NCI-H2227 (cell line): ENCODE measurements around the gene PAPPA.

Source experiments
- DNase-seq: peaks from one replicate; lab custom pipeline; 2025; ENCODE audit not compliant: unreplicated experiment; lab: John Stamatoyannopoulos, UW

PAPPA gene

DNA sequence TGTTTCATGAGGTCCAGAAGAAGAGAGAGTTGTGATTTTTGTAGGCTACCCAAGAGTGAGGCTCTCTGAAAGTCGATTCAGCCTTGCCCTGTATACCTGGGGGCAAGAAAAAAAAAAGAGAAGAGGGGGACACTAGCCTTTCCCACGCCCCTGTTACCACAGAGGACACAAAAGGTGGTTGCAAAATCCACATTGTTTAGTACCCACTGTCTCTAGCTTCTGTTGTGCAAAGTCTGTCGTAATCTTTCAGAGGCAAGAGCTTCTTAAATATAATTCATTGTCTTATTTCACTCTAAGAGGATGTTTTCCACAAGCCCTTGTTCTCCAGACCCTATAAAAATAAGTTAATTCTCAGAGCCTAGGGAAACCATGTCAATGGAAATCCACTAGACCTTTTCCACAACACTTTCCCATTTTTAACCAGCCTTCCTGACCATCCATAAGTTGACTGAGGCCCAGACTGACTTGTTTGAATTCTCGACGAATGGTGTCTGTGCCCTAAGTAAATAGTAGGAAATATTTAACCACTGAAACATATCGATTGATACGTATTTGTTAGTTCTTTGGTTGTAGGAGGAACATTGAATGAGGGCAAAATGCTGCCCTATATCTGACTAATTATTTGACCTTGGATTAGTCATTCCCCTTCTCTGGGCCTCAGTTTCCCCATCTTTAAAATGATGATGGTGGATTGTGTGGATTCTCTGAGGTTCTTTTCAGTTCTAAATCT is 182.7 kb downstream of the PAPPA start:
- DNase-seq = no peak

DNA sequence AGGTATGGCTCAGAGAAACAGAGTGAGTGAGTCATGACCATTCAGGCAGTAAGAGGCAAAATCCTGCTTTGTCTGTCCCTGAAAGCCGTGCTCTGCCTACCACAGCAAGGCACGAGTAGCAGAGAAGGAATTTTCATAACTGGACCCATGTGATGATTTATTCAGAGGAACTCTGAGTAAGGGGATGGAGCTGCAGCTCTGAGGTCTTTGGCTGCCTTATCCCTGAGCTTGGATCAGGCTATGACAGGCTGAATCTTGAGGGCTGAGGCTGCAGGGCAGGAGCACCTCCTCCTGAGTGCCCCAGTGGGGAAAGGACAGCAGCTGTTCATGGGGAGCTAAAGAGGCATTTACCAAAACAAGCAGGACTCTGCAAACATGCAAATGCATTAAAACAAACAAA is 183.4 kb downstream of the PAPPA start:
- DNase-seq = no peak

DNA sequence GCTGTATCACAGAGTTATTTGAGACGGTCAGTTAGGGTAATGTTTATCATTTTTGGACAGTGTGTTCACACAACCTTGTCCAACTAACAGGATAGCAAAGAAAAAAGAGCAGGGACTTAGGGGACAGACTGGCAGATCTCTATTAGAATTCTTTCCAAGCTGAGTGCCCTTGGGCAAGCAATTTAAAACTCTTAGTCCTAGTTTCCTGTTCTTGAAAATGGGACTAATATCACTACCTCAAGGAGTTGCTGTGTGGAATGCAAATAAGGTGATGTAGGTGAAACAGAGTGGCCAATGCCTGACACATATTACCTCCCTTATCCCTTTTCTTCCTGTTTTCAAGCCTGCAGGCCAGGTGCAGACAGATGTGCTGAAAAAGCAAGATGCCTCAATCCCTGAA is 186.7 kb downstream of the PAPPA start:
- DNase-seq = no peak

DNA sequence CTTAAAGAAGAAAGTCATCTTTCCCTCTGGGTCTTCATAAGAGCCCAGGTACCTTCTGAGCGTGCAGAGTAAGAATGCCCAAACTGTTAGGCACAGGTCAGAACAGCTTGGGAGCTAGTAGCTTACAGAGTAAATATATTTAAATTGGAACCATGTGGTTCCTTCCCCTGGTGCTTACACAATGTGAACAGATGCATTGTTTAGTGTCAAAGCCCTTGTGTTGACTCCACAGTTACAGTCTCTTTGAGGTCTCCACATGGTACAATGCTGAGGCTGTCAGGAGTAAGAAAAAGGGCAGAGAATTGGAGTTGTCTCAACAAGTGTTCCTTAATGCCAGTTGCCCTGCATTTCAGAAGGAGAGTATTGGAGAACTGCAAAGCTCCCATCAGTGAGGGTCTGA is 188.5 kb downstream of the PAPPA start:
- DNase-seq = no peak

DNA sequence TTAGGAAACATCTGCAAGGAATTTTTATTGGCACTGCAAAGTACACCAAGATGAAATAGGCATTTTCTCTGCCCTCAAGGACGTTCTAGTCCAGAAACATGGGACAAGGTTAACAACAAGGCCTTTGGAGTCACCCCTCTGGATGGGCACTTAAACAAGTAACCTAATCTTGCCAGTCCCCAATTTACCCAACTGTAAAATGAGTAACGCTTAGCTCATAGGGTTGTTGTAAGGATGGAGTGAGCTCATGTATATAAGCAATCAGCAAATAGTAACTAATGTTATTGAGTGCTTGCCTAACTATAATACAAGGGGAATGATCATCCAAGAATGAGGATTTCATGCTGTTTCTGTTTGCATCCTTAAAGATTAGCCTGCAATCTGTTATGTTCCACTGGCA is 189.3 kb downstream of the PAPPA start:
- DNase-seq = no peak

DNA sequence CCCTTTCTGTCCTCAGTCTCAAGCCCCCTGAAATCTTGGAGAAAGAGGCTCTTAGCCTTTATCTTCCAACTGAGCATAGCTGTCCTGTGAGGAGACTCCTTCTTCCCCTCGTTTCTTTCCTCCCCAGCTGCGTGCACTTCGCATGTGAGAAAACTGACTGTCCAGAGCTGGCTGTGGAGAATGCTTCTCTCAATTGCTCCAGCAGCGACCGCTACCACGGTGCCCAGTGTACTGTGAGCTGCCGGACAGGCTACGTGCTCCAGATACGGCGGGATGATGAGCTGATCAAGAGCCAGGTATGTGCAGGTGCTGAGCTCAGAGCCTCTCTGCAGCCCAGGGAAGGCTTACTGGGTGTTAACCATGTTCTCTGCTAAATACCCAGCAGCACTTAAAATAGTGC is 190.8 kb downstream of the PAPPA start:
- DNase-seq = no peak

DNA sequence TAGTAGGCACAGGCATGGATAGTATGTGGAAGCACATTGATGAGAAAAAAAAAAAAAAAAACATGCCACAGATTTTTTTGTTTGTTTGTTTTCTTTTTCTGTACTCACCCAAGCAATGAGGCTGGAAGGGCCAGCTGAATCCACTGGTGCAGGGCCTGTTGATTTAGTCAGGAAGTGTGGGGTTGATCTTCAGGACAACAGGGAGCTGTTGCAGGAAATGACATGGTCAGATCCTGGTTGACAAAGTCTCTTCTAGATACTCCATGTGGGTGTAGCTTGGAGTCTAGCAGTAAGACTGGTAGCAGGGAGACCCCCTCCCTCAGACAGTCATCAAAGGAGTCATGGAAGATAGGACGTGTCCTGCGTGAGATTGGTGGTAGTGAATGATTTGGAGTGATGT is 191.8 kb downstream of the PAPPA start:
- no peak for DNase-seq

DNA sequence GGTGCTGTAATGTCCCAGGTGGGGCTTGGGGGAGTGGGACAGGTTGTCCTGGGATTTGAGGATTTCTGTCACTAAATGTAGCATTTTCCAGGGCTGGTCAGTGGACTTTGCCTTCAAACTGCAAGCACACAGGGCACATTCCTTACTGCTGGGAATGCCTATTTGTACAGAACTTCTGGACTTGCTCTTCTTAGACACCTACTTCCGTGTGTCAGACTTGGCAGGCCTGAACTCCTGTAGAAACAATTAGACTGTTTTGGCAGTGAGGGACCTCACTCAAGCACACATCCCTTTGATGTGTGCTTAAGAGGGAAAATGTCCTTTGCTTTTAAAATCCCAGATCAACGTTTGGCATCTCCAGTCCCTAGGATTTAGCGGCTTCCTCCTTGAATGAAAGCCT is 192.2 kb downstream of the PAPPA start:
- DNase-seq = no peak

DNA sequence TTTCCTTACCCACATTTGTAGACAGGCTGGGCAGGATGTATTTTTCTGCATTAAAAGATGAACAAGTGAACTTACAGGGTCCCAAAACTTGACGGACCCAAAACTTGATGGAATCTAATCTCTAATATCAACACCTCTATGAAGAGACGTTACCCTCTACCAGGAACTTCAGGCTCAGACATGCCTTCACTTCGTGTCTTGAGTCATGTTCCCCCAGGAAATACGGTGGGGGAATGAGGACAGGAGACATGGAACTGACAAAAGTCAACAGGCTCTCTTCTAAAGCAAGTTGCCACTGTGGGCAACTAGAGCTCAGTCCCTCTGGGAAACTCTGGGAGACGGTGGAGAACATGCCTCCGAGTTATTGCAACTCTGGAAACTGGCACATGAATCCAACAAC is 196.1 kb downstream of the PAPPA start:
- DNase-seq = no peak

DNA sequence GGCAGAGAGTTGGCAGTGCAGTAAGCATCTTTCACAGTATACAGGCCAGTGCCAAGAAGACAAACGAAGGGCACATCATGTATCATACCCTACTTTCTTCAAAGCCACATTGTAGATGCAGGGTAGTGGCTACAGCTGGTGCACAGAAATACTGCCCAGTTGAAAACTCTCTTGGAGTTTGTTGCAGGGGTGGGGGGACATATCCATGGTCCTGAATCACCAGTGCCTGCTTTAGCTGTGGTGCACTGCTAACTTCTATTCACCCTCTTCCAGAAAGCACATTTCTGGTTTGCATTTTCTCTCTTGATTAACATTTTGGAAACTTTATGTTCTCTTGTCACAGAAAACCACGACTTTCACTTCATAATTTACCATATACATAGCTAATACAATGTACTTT is 196.6 kb downstream of the PAPPA start:
- no peak for DNase-seq

DNA sequence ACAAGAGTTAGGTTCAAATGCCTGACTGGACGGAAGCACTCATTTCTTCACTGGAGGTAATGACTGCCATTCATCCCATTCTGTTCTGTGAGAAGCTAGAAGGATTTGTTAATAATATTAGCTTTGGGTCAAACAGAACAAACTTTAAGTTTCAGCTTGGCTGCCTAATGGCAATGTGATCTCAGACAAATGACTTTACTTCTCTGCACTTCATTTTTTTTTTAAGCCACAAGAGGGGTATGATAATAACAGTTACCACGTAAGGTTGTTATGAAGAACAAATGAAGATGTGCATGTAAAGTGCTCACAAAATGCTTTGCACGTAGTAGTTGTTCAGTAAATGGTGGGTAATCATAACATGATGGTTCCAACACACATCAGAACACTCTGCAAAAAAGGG is 199.4 kb downstream of the PAPPA start:
- no peak for DNase-seq

DNA sequence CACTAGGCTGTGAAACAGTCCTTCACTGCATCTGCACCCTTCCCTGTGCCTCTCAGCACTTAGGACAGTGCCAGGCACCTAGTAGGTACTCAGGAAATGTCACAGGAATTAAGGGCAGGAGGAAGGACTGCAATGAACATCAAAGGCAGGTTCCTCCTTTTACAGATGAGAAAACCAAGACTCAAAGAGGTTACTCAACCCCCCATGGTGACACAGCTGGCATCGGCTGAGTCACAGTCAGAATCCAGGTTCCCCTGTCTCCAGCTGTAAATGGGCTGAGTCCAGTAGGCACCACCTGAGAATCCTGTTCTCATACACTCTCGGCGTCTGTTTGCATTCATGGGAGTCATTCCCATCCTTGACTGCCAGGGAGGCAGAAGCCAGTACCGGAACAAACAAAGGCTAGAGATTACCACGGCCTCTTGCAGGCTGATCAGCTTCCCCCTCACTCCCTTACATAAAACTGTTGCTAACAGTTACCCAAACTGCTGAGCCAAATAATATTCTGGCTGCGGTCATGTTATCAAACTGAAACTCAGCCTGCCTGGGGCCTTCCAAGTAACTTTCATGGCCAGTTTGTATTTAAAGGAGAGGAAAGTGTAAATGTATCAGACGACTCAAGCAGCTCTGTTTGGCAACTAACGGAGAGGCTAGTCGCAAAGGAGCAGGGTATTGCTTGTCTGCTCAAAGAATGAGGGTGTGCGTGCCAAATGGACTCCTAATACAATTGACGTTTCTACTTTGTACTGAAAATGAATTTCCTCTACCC is 201.7 kb downstream of the PAPPA start:
- no peak for DNase-seq

DNA sequence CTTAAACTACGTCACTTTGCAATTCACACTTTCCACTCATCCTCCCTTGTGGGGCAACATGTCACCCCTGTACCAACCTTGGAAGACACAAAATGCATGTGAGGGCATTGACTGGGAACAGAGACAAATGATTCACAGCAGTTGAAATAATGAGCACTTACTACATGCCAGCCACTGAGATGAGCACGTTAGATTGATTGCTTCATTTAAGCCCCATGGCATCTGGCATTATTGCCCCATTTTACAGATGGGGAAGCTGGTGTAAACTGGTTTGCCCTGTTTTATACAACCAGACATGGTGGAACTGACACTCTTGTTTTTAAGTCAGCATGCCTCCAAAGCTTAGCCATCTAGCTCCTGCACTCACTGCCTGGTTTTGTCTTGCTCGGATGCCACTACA is 204.7 kb downstream of the PAPPA start:
- DNase-seq = no peak

DNA sequence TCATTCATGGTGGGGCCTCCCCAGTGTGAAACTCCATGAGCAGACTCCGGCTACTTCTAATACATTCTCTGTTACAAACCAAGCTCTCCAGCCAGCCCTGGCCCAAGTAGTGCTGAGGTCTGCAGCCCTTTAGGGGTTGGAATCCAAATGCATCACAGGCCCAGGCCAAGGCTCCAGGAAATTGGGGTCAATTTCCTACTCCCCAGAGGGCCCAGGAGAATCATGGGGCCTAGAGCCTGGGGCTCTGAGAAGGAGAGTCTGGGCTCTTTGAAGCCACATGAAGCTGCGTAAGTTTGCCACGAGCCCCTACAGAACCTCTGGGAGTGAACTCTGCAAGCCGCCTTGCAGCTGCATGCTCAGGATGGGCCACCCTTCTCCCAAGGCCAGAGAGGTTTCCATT is 206.4 kb downstream of the PAPPA start:
- no peak for DNase-seq

DNA sequence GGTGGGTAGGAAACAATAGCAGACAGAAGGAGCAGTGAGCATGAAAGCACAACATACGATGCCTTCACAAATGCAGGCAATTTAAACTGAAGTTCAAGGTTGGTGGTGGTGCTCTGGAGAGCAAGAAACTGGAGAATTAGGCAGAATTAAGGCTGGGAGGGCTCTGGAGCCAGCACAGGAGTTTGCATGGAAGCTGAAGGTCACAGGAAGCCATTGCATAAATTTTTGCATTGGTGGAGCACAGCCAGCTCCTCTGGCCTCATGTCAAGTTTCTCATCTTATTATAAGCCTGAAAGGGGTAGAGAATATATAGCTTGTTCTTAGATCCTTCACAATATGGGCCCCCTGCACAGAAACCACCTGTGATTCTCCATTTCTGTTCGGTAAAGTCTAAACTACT is 207.4 kb downstream of the PAPPA start:
- DNase-seq = no peak

DNA sequence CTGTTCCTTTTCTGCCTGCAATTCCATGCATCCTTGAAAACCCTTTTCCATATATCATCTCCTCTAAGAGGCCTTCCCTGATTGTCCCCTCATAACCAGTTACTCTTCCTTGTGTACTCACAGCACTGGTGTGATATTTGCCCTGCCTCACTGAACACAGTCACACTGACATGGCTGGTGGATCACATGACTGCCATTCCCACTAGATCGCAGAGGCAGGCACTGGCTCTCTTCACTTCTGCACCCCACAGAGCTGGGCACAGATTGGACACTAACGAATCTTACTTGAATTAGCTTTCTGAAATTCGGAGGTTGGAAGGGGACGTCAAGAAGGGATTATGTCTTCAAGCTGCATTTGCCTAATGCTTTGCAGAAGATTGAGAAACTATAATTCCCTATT is 208.0 kb downstream of the PAPPA start:
- no peak for DNase-seq

DNA sequence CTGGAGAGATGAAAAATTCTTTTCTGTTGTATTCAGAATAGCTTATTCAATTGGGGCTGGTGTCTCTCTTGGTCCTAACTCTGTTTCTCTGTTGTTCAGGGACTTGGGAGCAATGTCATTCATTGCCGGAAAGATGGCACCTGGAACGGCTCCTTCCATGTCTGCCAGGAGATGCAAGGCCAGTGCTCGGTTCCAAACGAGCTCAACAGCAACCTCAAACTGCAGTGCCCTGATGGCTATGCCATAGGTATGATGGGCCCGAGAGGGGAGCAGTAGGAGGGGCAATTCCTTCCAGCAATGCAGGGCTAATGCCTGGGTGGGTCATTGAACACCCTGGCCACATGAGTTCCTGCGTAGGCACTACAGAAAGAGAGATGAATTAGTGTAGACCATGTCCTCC is 208.9 kb downstream of the PAPPA start:
- no peak for DNase-seq

DNA sequence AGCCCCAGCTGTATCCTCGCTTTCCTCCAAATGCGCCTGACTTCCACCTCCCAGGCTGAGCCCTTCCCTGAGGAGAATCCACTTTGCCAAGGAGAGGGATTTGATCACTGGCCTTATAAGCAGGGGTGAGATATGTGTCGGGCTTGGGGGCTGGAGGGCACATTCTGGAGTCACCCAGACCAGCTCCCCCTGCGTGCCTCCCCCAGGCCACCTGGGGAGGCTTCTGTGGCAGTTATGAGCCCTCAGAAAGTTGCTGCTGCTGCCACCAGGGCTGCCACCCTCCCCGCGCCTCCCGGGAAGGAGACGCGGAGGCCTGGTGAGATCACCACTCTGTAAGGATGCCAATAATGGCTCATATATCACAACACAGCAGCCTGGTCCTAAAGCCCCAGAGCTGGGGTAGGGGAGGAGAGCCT is 211.5 kb downstream of the PAPPA start:
- no peak for DNase-seq

DNA sequence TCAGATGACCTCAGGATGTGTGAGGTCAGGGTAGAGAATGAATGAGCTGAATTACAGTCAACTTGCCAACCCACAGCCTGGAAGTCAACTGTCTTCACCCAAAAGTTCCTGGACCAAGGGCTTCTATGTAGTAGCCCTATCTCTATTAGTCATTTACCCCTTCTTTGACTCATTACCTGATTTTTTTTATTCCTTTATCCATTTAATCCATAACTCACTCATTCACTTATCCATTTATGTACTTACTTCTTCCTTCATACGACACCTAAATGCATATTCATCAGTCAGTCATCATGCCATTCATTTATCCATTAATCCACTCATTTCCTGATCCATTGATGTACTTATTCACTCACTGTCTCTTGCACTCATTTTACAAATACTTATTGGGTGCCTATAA is 212.7 kb downstream of the PAPPA start:
- DNase-seq = no peak

DNA sequence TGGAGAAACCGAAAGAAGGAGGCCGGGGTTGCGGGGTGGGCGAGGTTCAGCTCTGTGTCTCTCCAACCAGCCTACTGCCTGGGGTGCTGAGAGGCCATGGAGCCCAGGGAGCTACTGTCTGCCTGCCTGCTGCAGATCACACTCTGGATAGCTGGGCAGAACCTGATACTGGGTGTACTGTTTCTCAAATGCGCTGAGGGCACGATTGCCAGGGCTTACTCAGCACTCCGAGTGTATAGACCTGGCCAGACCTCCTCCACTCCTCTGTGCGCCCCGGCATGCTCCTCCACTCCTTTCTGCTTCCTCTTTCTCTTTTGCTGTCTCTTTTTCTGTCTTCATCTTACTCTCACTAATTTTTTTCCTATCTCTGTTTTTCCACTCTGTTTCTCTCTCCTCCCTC is 215.1 kb downstream of the PAPPA start:
- DNase-seq = no peak

DNA sequence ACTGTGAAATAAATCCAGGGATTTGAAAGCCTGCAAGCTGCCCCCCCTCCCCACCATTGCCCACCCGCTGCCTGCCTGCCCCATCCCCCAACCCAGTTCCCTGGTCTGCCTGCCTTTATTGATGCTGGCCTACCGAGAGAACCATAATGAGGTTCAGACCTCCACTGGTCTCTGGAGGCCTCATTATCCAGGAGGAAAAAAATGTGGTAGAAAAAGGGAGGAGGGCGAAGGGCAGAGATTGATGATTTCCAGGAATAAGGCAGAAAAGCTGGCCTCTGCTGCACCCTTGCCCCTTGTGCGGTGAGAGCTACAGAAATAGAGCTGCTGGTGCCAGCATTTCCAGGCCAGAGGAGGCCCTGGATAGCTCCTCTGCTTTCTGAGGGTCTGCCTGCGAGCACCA is 216.1 kb downstream of the PAPPA start:
- DNase-seq = no peak

DNA sequence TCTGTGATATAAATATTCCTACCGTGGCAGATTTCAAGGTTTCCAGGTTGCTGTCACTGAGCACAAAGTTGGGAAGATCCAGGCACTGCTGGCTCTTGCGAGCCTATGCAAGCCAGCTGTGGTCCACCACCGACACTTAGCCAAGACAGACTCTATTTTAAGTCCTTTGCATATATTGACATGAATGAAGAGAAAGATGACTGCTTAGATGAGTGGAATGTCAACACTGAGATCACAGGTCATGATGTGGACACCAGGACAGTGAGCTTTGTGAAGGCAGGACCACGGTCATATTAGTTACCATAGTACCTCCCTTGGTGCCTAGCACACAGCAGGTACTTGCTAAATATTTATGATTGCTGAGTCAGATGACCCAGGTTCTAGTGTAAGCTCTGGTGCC is 217.0 kb downstream of the PAPPA start:
- no peak for DNase-seq
